Gastrocnemius medialis (tissue), 4 donors: Measurements from ENCODE around the gene ADCY7. TPM values are rescaled to one million over a fixed set of nuclear protein-coding genes. Genes with fewer than 3 reads are reported as not detected.

ENCODE experiments used
- ATAC-seq, 2 donors: fragments of 150-250 bp; one replicate each; pipeline ENCODE4 v1.9.1; 2016
- DNase-seq, 2 donors: peaks; one replicate each; pipeline ENCODE4 v3.0.0-alpha.2; 2019
- H3K27ac ChIP-seq, 4 donors: fragments of 200-600 bp; sonication (generic); 1 replicate in 1 of 4; 2 replicates in 3 of 4; pipeline ENCODE4 v1.5.1; 2016 to 2018; ENCODE audit warnings: mild to moderate bottlenecking in 2 of 4, moderate library complexity in 1 of 4
- H3K27me3 ChIP-seq, 3 donors: fragments of 200-600 bp; sonication (generic) in 2 of 3; 1 replicate in 1 of 3; 2 replicates in 2 of 3; pipeline versions ENCODE4 v1.5.1 to v1.6.0; 2016 to 2019; ENCODE audit warnings: mild to moderate bottlenecking in 1 of 3, moderate library complexity in 1 of 3
- H3K36me3 ChIP-seq, 2 donors: fragments of 200-600 bp; sonication (generic) in 1 of 2; one replicate each; pipeline ENCODE4 v1.5.1; 2017 to 2018
- H3K4me1 ChIP-seq, 2 donors: fragments of 200-600 bp; sonication (generic) in 1 of 2; one replicate each; pipeline ENCODE4 v1.5.1; 2016 to 2017; ENCODE audit warnings: mild to moderate bottlenecking in 2 of 2
- H3K4me3 ChIP-seq, 4 donors: fragments of 200-600 bp; sonication (generic) in 3 of 4; 1 replicate in 1 of 4; 2 replicates in 3 of 4; pipeline ENCODE4 v1.5.1; 2016 to 2019; ENCODE audit warnings: mild to moderate bottlenecking in 2 of 4
- H3K9me3 ChIP-seq, 3 donors: fragments of 200-600 bp; sonication (generic) in 2 of 3; 1 replicate in 1 of 3; 2 replicates in 2 of 3; pipeline ENCODE4 v1.5.1; 2016 to 2019
- CTCF ChIP-seq, 5 experiments: fragments of 450-650 bp in 3 of 5; fragments of 200-600 bp in 2 of 5; sonication (generic) in 2 of 5; IDR thresholded peaks in 4 of 5; conservative IDR thresholded peaks in 1 of 5; 1 replicate in 4 of 5; 2 replicates in 1 of 5; pipeline ENCODE4 v1.5.1; 2016 to 2019; ENCODE audit warnings: antibody characterized with exemption in 5 of 5, mild to moderate bottlenecking in 3 of 5, moderate library complexity in 3 of 5
- POLR2A ChIP-seq, 2 donors: fragments of 450-650 bp; IDR thresholded peaks; one replicate each; pipeline ENCODE4 v1.6.1; 2017; ENCODE audit warnings: antibody characterized with exemption in 2 of 2, mild to moderate bottlenecking in 2 of 2, moderate library complexity in 2 of 2
- in situ Hi-C, 4 donors: fragments of 200-750 bp; cut with MboI; loops; one replicate each; pipeline versions ENCODE4 v1.15.0 to v1.8.0; 2017; ENCODE audit warnings: low sequenced_read_pairs in 4 of 4
- intact Hi-C: fragments of 100-400 bp; cut with DNase I; formaldehyde crosslinking; loops from one replicate; pipeline ENCODE4 v1.15.1; 2023; ENCODE audit warnings: low total_unique reads
- total RNA-seq, 4 donors: library from RNA; depleted of rRNA; stranded (reverse); fragments of >200 nt; gene quantifications; one replicate each; pipeline versions ENCODE4 v1.1.0 to v1.2.3, GENCODE V29; 2016

Gene ADCY7
- total RNA-seq, 4 donors from 2014 or later, result 0.90 to 7.3 (median 2.6) TPM

- no peaks in the 10 kb centered on the region for H3K27me3 ChIP-seq
- in situ Hi-C loops, result no loop called here
Measured at GRCh38 chr16:50267651-50268050, 1.3 kb downstream of the ADCY7 start.

DNA sequence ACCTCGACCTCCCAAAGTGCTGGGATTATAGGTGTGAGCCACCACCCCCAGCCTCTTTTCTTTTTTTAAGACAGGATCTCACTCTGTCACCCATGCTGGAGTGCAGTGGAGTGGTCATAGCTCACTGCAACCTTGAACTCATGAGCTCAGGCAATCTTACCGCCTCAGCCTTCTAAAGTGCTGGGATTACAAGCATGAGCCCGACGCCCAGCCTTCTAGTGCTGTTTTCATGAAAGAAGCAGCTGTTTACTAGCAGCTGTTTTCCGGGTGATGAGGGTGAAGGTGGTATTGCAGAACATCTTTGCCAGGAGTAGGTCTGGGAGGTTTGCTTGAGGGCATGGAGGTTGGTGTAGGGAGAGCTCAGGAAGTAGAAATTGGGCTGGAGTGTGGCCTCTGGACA, 2.0 kb downstream of the ADCY7 start:
- in situ Hi-C loops (no loop called here), intact Hi-C loops (no loop called here)
- TF ChIP-seq POLR2A (IDR thresholded peaks at IDR 0.05) (no peak), CTCF (IDR thresholded peaks at IDR 0.05 in 4 of 5, conservative IDR thresholded peaks at IDR 0.05 in 1 of 5) (no peak)
- Histone ChIP-seq H3K27ac (no peak overlapping the region), H3K4me3 (no peak overlapping the region), H3K9me3 (no peaks in the 10 kb centered on the region), H3K36me3 (no peaks in the 10 kb centered on the region), H3K27me3 (no peaks in the 10 kb centered on the region), H3K4me1 (peaks cover 0 to 3% of the 10 kb centered on the region in 2 donors)
- ATAC-seq (no peak), DNase-seq (no peak)

More at GRCh38 chr16:50267651-50268050, 1.3 kb downstream of the ADCY7 start:
- Histone ChIP-seq H3K4me3 (no peak overlapping the region), H3K27ac (peak overlapping the region in 1 of 4 donors; percentile 9), H3K36me3 (no peaks in the 10 kb centered on the region), H3K9me3 (no peaks in the 10 kb centered on the region), H3K4me1 (peaks cover 0 to 3% of the 10 kb centered on the region in 2 donors)
- no peak for TF ChIP-seq CTCF (IDR thresholded peaks at IDR 0.05 in 4 of 5, conservative IDR thresholded peaks at IDR 0.05 in 1 of 5)
- no peak for TF ChIP-seq POLR2A (IDR thresholded peaks at IDR 0.05)
- DNase-seq (no peak), ATAC-seq (no peak)
- intact Hi-C loops, result no loop called here

- no peak for DNase-seq
- TF ChIP-seq CTCF (IDR thresholded peaks at IDR 0.05 in 4 of 5, conservative IDR thresholded peaks at IDR 0.05 in 1 of 5) (no peak), POLR2A (IDR thresholded peaks at IDR 0.05) (no peak)
- H3K4me3 ChIP-seq, result no peak overlapping the region
- ATAC-seq, result no peak
- no peaks in the 10 kb centered on the region for H3K27me3 ChIP-seq
- H3K9me3 ChIP-seq, result no peaks in the 10 kb centered on the region
- no peak overlapping the region for H3K27ac ChIP-seq
- H3K36me3 ChIP-seq, result no peaks in the 10 kb centered on the region
- in situ Hi-C loops (no loop called here), intact Hi-C loops (no loop called here)
- H3K4me1 ChIP-seq, result peaks cover 0 to 3% of the 10 kb centered on the region in 2 donors
Measured at GRCh38 chr16:50269061-50269705, 2.8 kb downstream of the ADCY7 start.

GRCh38 chr16:50269769-50270509, 3.6 kb downstream of the ADCY7 start:
- ATAC-seq (no peak), DNase-seq (no peak)
- no peak for TF ChIP-seq POLR2A (IDR thresholded peaks at IDR 0.05)
- H3K27ac ChIP-seq, result no peak overlapping the region
- H3K27me3 ChIP-seq, result no peaks in the 10 kb centered on the region
- no peaks in the 10 kb centered on the region for H3K36me3 ChIP-seq
- no peak overlapping the region for H3K4me3 ChIP-seq
- H3K4me1 ChIP-seq, result peaks cover 0 to 3% of the 10 kb centered on the region in 2 donors
- intact Hi-C loops, result no loop called here
- in situ Hi-C loops, result no loop called here
- H3K9me3 ChIP-seq, result no peaks in the 10 kb centered on the region

DNA sequence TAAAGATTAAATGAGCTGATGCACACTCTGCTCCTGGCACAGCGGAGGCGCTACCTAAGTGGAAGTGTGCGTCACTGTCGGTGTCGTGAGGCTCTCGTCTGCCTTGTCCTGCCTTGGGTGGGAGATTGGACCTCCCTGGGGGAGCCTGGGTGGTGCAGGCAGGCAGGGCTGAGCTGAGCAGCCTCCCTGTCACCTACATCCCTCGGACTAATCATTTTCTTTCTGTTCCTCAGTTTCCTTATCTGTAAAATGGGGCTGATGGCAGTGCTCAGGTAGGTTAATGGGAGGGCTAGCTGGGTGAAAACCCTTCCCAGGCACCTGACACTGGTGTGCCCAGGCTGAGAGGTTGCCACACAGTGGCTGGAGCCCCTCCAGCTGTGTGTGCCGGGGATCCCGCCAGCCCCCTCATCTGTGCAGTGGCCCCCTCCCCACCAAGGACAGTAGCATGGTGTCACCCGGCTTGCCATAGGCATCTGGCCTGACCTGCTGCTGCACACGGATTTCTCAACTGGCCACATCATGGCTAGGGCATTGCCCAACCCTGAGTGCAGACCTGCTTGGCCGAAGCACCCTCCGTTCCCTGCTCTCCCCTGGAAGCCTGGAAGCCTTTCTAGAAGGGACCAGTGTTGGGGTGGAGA, 4.3 kb downstream of the ADCY7 start:
- H3K9me3 ChIP-seq, result no peaks in the 10 kb centered on the region
- peak in 1 of 2 donors; percentile 18 for DNase-seq

More for the DNA sequence above, 4.3 kb downstream of the ADCY7 start:
- Histone ChIP-seq H3K36me3 (no peaks in the 10 kb centered on the region), H3K4me1 (peaks cover 0 to 3% of the 10 kb centered on the region in 2 donors), H3K27me3 (no peaks in the 10 kb centered on the region), H3K27ac (no peak overlapping the region), H3K4me3 (no peak overlapping the region)
- in situ Hi-C loops, result no loop called here
- no peak for ATAC-seq
- intact Hi-C loops, result no loop called here
- TF ChIP-seq CTCF (IDR thresholded peaks at IDR 0.05 in 4 of 5, conservative IDR thresholded peaks at IDR 0.05 in 1 of 5) (no peak), POLR2A (IDR thresholded peaks at IDR 0.05) (no peak)
